Stimulated activated CD4-positive, alpha-beta T cell treated with anti-CD3 and anti-CD28 coated beads, Interleukin-4, amount 100 ng/mL, for 48 hours (primary cell): Measurements from ENCODE around the gene AQP1.

Experiments
- DNase-seq, 2 donors: peaks; one replicate each; pipeline ENCODE4 v3.0.0-alpha.2; 2020; ENCODE audit warnings: low read depth in 2 of 2

Gene AQP1

GRCh38 chr7:30911561-30911969, at the start of gene AQP1:
Gene AQP1 (plus strand): TSS chr7:30911853. CDS start chr7:30911910, 57 bp downstream.
- no peak for DNase-seq

GRCh38 chr7:30862995-30863705, 48.5 kb upstream of the AQP1 start:
- DNase-seq = no peak

GRCh38 chr7:30863706-30864035, 48.0 kb upstream of the AQP1 start:
- no peak for DNase-seq

GRCh38 chr7:30864101-30864500, 47.6 kb upstream of the AQP1 start:
- DNase-seq = no peak

- DNase-seq = no peak
Measured at GRCh38 chr7:30865076-30865475, 46.6 kb upstream of the AQP1 start.

GRCh38 chr7:30865821-30866220, 45.8 kb upstream of the AQP1 start:
- no peak for DNase-seq

- no peak for DNase-seq
Measured at GRCh38 chr7:30866939-30867338, 44.7 kb upstream of the AQP1 start.

GRCh38 chr7:30867483-30867882, 44.2 kb upstream of the AQP1 start:
- DNase-seq = no peak

- DNase-seq = no peak
Measured at GRCh38 chr7:30869794-30870611, 41.6 kb upstream of the AQP1 start.

- DNase-seq = no peak
Measured at GRCh38 chr7:30870821-30871518, 40.7 kb upstream of the AQP1 start.

GRCh38 chr7:30871655-30872054, 40.0 kb upstream of the AQP1 start:
- DNase-seq = no peak

- no peak for DNase-seq
Measured at GRCh38 chr7:30873207-30873606, 38.4 kb upstream of the AQP1 start.

GRCh38 chr7:30873656-30874055, 38.0 kb upstream of the AQP1 start:
- DNase-seq = no peak

GRCh38 chr7:30874656-30875302, 36.9 kb upstream of the AQP1 start:
- DNase-seq = no peak

GRCh38 chr7:30877015-30877769, 34.5 kb upstream of the AQP1 start:
- no peak for DNase-seq

GRCh38 chr7:30877993-30878392, 33.7 kb upstream of the AQP1 start:
- no peak for DNase-seq

- no peak for DNase-seq
Measured at GRCh38 chr7:30879139-30880124, 32.2 kb upstream of the AQP1 start.

GRCh38 chr7:30880125-30880720, 31.4 kb upstream of the AQP1 start:
- DNase-seq = no peak

GRCh38 chr7:30880941-30881340, 30.7 kb upstream of the AQP1 start:
- no peak for DNase-seq

- DNase-seq = no peak
Measured at GRCh38 chr7:30881448-30881847, 30.2 kb upstream of the AQP1 start.
